Measurements from ENCODE around the gene DAAM2. TPM values are rescaled to one million over a fixed set of nuclear protein-coding genes. Genes with fewer than 3 reads are reported as not detected.

DAAM2 gene
- polyA plus RNA-seq, 1 experiment: 60.6 TPM

- DNase-seq (ENCODE audit: low read depth): no peak
- no peaks in the 10 kb centered on the region for H3K27me3 ChIP-seq (ENCODE audit: control insufficient read depth, insufficient read depth, low read length)
- POLR2A ChIA-PET: no interaction called here
- H3K4me3 ChIP-seq (ENCODE audit: low read depth, low read length): no peak overlapping the region
- H3K36me3 ChIP-seq (ENCODE audit: control insufficient read depth, insufficient read depth, low read length): no peaks in the 10 kb centered on the region
- no peak for TF ChIP-seq CTCF (IDR thresholded peaks at IDR 0.05; ENCODE audit: insufficient read depth, low read depth, low read length)
- CTCF ChIA-PET: interaction anchor here (1.6 kb wide), 1 partner anchor 9 kb away, joined by 5 read pairs; no protein-coding TSS in a partner anchor
Observed at GRCh38 chr6:39754514-39755115, 37.6 kb upstream of the DAAM2 start.

- POLR2A ChIA-PET: no interaction called here
- no peak for DNase-seq (ENCODE audit: low read depth)
Observed at GRCh38 chr6:39755231-39755630, 36.9 kb upstream of the DAAM2 start.

GRCh38 chr6:39756582-39756981 is 35.6 kb upstream of the DAAM2 start:
- Histone ChIP-seq H3K27me3 (ENCODE audit: control insufficient read depth, insufficient read depth, low read length) (no peaks in the 10 kb centered on the region), H3K36me3 (ENCODE audit: control insufficient read depth, insufficient read depth, low read length) (no peaks in the 10 kb centered on the region), H3K4me3 (ENCODE audit: low read depth, low read length) (no peak overlapping the region)
- no peak for TF ChIP-seq CTCF (IDR thresholded peaks at IDR 0.05; ENCODE audit: insufficient read depth, low read depth, low read length)
- DNase-seq (ENCODE audit: low read depth): no peak
- ChIA-PET POLR2A (no interaction called here), CTCF (interaction anchor here (1.7 kb wide), 1 partner anchor 17 kb away, joined by 3 read pairs; no protein-coding TSS in a partner anchor)

More at GRCh38 chr6:39755231-39755630, 36.9 kb upstream of the DAAM2 start:
- Histone ChIP-seq H3K36me3 (ENCODE audit: control insufficient read depth, insufficient read depth, low read length) (no peaks in the 10 kb centered on the region), H3K27me3 (ENCODE audit: control insufficient read depth, insufficient read depth, low read length) (no peaks in the 10 kb centered on the region), H3K4me3 (ENCODE audit: low read depth, low read length) (no peak overlapping the region)
- no peak for TF ChIP-seq CTCF (IDR thresholded peaks at IDR 0.05; ENCODE audit: insufficient read depth, low read depth, low read length)
- CTCF ChIA-PET: interaction anchor here (1.6 kb wide), 1 partner anchor 10 kb away, joined by 5 read pairs; no protein-coding TSS in a partner anchor

GRCh38 chr6:39758905-39759605 is 33.1 kb upstream of the DAAM2 start:
- TF ChIP-seq CTCF (IDR thresholded peaks at IDR 0.05; ENCODE audit: insufficient read depth, low read depth, low read length): no peak
- Histone ChIP-seq H3K36me3 (ENCODE audit: control insufficient read depth, insufficient read depth, low read length) (no peaks in the 10 kb centered on the region), H3K4me3 (ENCODE audit: low read depth, low read length) (no peak overlapping the region), H3K27me3 (ENCODE audit: control insufficient read depth, insufficient read depth, low read length) (no peaks in the 10 kb centered on the region)
- DNase-seq (ENCODE audit: low read depth): no peak
- ChIA-PET POLR2A (no interaction called here), CTCF (no interaction called here)

GRCh38 chr6:39760226-39760952 is 31.8 kb upstream of the DAAM2 start:
- TF ChIP-seq CTCF (IDR thresholded peaks at IDR 0.05; ENCODE audit: insufficient read depth, low read depth, low read length): no peak
- DNase-seq (ENCODE audit: low read depth): no peak
- H3K27me3 ChIP-seq (ENCODE audit: control insufficient read depth, insufficient read depth, low read length): no peaks in the 10 kb centered on the region
- no peak overlapping the region for H3K4me3 ChIP-seq (ENCODE audit: low read depth, low read length)
- ChIA-PET POLR2A (no interaction called here), CTCF (no interaction called here)
- H3K36me3 ChIP-seq (ENCODE audit: control insufficient read depth, insufficient read depth, low read length): no peaks in the 10 kb centered on the region

Data from BJ (cell line).